Gastrocnemius medialis (tissue), 4 donors: ENCODE measurements around the gene RSPH9. TPM values are rescaled to one million over a fixed set of nuclear protein-coding genes. Genes with fewer than 3 reads are reported as not detected.

Source experiments
- ATAC-seq, 2 donors: fragments of 150-250 bp; one replicate each; pipeline ENCODE4 v1.9.1; 2016
- DNase-seq, 2 donors: peaks; one replicate each; pipeline ENCODE4 v3.0.0-alpha.2; 2019
- H3K27ac ChIP-seq, 4 donors: fragments of 200-600 bp; sonication (generic); 1 replicate in 1 of 4; 2 replicates in 3 of 4; pipeline ENCODE4 v1.5.1; 2016 to 2018; ENCODE audit warnings: mild to moderate bottlenecking in 2 of 4, moderate library complexity in 1 of 4
- H3K27me3 ChIP-seq, 3 donors: fragments of 200-600 bp; sonication (generic) in 2 of 3; 1 replicate in 1 of 3; 2 replicates in 2 of 3; pipeline versions ENCODE4 v1.5.1 to v1.6.0; 2016 to 2019; ENCODE audit warnings: mild to moderate bottlenecking in 1 of 3, moderate library complexity in 1 of 3
- H3K36me3 ChIP-seq, 2 donors: fragments of 200-600 bp; sonication (generic) in 1 of 2; one replicate each; pipeline ENCODE4 v1.5.1; 2017 to 2018
- H3K4me1 ChIP-seq, 2 donors: fragments of 200-600 bp; sonication (generic) in 1 of 2; one replicate each; pipeline ENCODE4 v1.5.1; 2016 to 2017; ENCODE audit warnings: mild to moderate bottlenecking in 2 of 2
- H3K4me3 ChIP-seq, 4 donors: fragments of 200-600 bp; sonication (generic) in 3 of 4; 1 replicate in 1 of 4; 2 replicates in 3 of 4; pipeline ENCODE4 v1.5.1; 2016 to 2019; ENCODE audit warnings: mild to moderate bottlenecking in 2 of 4
- H3K9me3 ChIP-seq, 3 donors: fragments of 200-600 bp; sonication (generic) in 2 of 3; 1 replicate in 1 of 3; 2 replicates in 2 of 3; pipeline ENCODE4 v1.5.1; 2016 to 2019
- CTCF ChIP-seq, 5 experiments: fragments of 450-650 bp in 3 of 5; fragments of 200-600 bp in 2 of 5; sonication (generic) in 2 of 5; IDR thresholded peaks in 4 of 5; conservative IDR thresholded peaks in 1 of 5; 1 replicate in 4 of 5; 2 replicates in 1 of 5; pipeline ENCODE4 v1.5.1; 2016 to 2019; ENCODE audit warnings: antibody characterized with exemption in 5 of 5, mild to moderate bottlenecking in 3 of 5, moderate library complexity in 3 of 5
- POLR2A ChIP-seq, 2 donors: fragments of 450-650 bp; IDR thresholded peaks; one replicate each; pipeline ENCODE4 v1.6.1; 2017; ENCODE audit warnings: antibody characterized with exemption in 2 of 2, mild to moderate bottlenecking in 2 of 2, moderate library complexity in 2 of 2
- in situ Hi-C, 4 donors: fragments of 200-750 bp; cut with MboI; loops; one replicate each; pipeline versions ENCODE4 v1.15.0 to v1.8.0; 2017; ENCODE audit warnings: low sequenced_read_pairs in 4 of 4
- intact Hi-C: fragments of 100-400 bp; cut with DNase I; formaldehyde crosslinking; loops from one replicate; pipeline ENCODE4 v1.15.1; 2023; ENCODE audit warnings: low total_unique reads
- total RNA-seq, 4 donors: library from RNA; depleted of rRNA; stranded (reverse); fragments of >200 nt; gene quantifications; one replicate each; pipeline versions ENCODE4 v1.1.0 to v1.2.3, GENCODE V29; 2016

RSPH9 gene
- total RNA-seq, 4 donors from 2014 or later = 0.09 TPM; not detected in 3

GRCh38 chr6:43695215-43695966 is 50.6 kb downstream of the RSPH9 start:
- DNase-seq (peak in 1 of 2 donors; percentile 53), ATAC-seq (peak in 1 of 2 donors; percentile 72)
- no peak for TF ChIP-seq POLR2A (IDR thresholded peaks at IDR 0.05)
- no peak for TF ChIP-seq CTCF (IDR thresholded peaks at IDR 0.05 in 4 of 5, conservative IDR thresholded peaks at IDR 0.05 in 1 of 5)
- Histone ChIP-seq H3K4me1 (peaks cover 17 to 40% of the 10 kb centered on the region in 2 donors), H3K4me3 (no peak overlapping the region), H3K27ac (peak overlapping the region; percentile 45 to 76 (median 60)), H3K36me3 (no peaks in the 10 kb centered on the region), H3K27me3 (no peaks in the 10 kb centered on the region), H3K9me3 (no peaks in the 10 kb centered on the region)
- intact Hi-C loops = no loop called here
- in situ Hi-C loops = no loop called here

GRCh38 chr6:43695967-43696291 is 51.1 kb downstream of the RSPH9 start:
- no peak for ATAC-seq

GRCh38 chr6:43697421-43697820 is 52.6 kb downstream of the RSPH9 start:
- H3K27me3 ChIP-seq = no peaks in the 10 kb centered on the region
- H3K27ac ChIP-seq = peak overlapping the region in 3 of 4 donors; percentile 45 to 76 (median 65)
- no peaks in the 10 kb centered on the region for H3K9me3 ChIP-seq
- no peak for TF ChIP-seq POLR2A (IDR thresholded peaks at IDR 0.05)
- no peak for TF ChIP-seq CTCF (IDR thresholded peaks at IDR 0.05 in 4 of 5, conservative IDR thresholded peaks at IDR 0.05 in 1 of 5)
- no peak for DNase-seq
- no peak for ATAC-seq
- H3K4me3 ChIP-seq = no peak overlapping the region
- intact Hi-C loops (no loop called here), in situ Hi-C loops (no loop called here)
- H3K4me1 ChIP-seq = peaks cover 27 to 53% of the 10 kb centered on the region in 2 donors
- H3K36me3 ChIP-seq = no peaks in the 10 kb centered on the region

More at GRCh38 chr6:43695967-43696291, 51.1 kb downstream of the RSPH9 start:
- H3K27me3 ChIP-seq = no peaks in the 10 kb centered on the region
- no peaks in the 10 kb centered on the region for H3K36me3 ChIP-seq
- intact Hi-C loops (no loop called here), in situ Hi-C loops (no loop called here)
- TF ChIP-seq POLR2A (IDR thresholded peaks at IDR 0.05) = no peak
- TF ChIP-seq CTCF (IDR thresholded peaks at IDR 0.05 in 4 of 5, conservative IDR thresholded peaks at IDR 0.05 in 1 of 5) = no peak
- H3K4me1 ChIP-seq = peaks cover 17 to 40% of the 10 kb centered on the region in 2 donors
- no peaks in the 10 kb centered on the region for H3K9me3 ChIP-seq
- H3K27ac ChIP-seq = peak overlapping the region; percentile 45 to 76 (median 60)
- no peak for DNase-seq
- no peak overlapping the region for H3K4me3 ChIP-seq

GRCh38 chr6:43698584-43699349 is 53.9 kb downstream of the RSPH9 start:
- Histone ChIP-seq H3K27me3 (no peaks in the 10 kb centered on the region), H3K4me1 (peaks cover 37 to 63% of the 10 kb centered on the region in 2 donors), H3K9me3 (no peaks in the 10 kb centered on the region), H3K36me3 (no peaks in the 10 kb centered on the region), H3K27ac (peak overlapping the region; percentile 70 to 76 (median 72)), H3K4me3 (no peak overlapping the region)
- in situ Hi-C loops = no loop called here
- intact Hi-C loops = no loop called here
- TF ChIP-seq CTCF (IDR thresholded peaks at IDR 0.05 in 4 of 5, conservative IDR thresholded peaks at IDR 0.05 in 1 of 5) (no peak), POLR2A (IDR thresholded peaks at IDR 0.05) (no peak)
- DNase-seq = peak; percentile 68
- peak; percentile 43 to 72 for ATAC-seq
